ENCODE results near the gene MED27.

GRCh38 chr9:131844745-131845118 lies 234.9 kb downstream of the MED27 start:
- no peak for TF ChIP-seq CTCF (IDR thresholded peaks at IDR 0.05; ENCODE audit: insufficient read depth, low read length)
- no peak for TF ChIP-seq GABPA (IDR thresholded peaks at IDR 0.05; ENCODE audit: low read depth)
- no peak for TF ChIP-seq REST (IDR thresholded peaks at IDR 0.05; ENCODE audit: insufficient replicate concordance, low read depth)
- TF ChIP-seq POLR2AphosphoS5 (IDR thresholded peaks at IDR 0.05; ENCODE audit: low read depth), result no peak

All from HL-60 (cell line).